Measurements from ENCODE around the gene COPS7B. TPM values are rescaled to one million over a fixed set of nuclear protein-coding genes. Genes with fewer than 3 reads are reported as not detected.

The COPS7B gene
- total and polyA plus RNA-seq, 2 of the 8 experiments (the other 6 are each of a cell fraction or from before 2014, with no cell fraction given) = 62.2 to 72.1 TPM

GRCh38 chr2:231745303-231746038, 40.8 kb upstream of the COPS7B start:
- Histone ChIP-seq H2BK5ac (ENCODE audit: low read depth, low read length) (no peak overlapping the region), H4K5ac (ENCODE audit: insufficient read length, low read depth, low read length) (no peak overlapping the region), H2BK120ac (replicated peaks; ENCODE audit: low read depth, low read length) (no peak overlapping the region), H3K4me3 (ENCODE audit: extremely low read depth in 1 of 4, insufficient read depth in 2 of 4, low read depth in 3 of 4, low read length in 4 of 4) (peak overlapping the region in 1 of 4 experiments; percentile 31; a peak in 1 of 8 replicates), H2AFZ (ENCODE audit: low read length) (no peak overlapping the region), H3K18ac (ENCODE audit: extremely low read depth, low read length) (no peak overlapping the region; the same call in 1 of the 2 replicates), H3K27me3 (replicated peaks in 1 of 4; ENCODE audit: control insufficient read depth in 3 of 4, extremely low read depth in 1 of 4, insufficient read depth in 3 of 4, low read length in 3 of 4) (no peaks in the 10 kb centered on the region), H3K9ac (replicated peaks in 1 of 4; ENCODE audit: extremely low read depth in 1 of 4, low read depth in 3 of 4, low read length in 3 of 4) (no peak overlapping the region), H3K23me2 (ENCODE audit: low read depth, low read length) (no peaks in the 10 kb centered on the region), H2BK12ac (ENCODE audit: low read depth, low read length) (no peak overlapping the region; the same call in 1 of the 2 replicates), H3K36me3 (ENCODE audit: control insufficient read depth in 2 of 4, insufficient read depth in 4 of 4, low read length in 3 of 4) (no peaks in the 10 kb centered on the region), H4K91ac (replicated peaks; ENCODE audit: insufficient read length, low read length) (peak overlapping the region; percentile 80), H2BK15ac (ENCODE audit: low read length) (no peak overlapping the region), H3K79me1 (ENCODE audit: low read depth, low read length) (no peaks in the 10 kb centered on the region), H3K56ac (replicated peaks; ENCODE audit: insufficient read length, low read depth, low read length) (peak overlapping the region; percentile 39), H3K4ac (replicated peaks; ENCODE audit: insufficient read length, low read depth, low read length) (no peak overlapping the region), H3K4me2 (ENCODE audit: insufficient read depth in 1 of 2, low read depth in 2 of 2, low read length in 2 of 2) (peak overlapping the region in 1 of 2 experiments; percentile 51; a peak in 3 of 4 replicates), H4K8ac (ENCODE audit: extremely low read depth, insufficient read depth, low read length) (no peak overlapping the region), H2BK20ac (ENCODE audit: low read length) (no peak overlapping the region), H2AK5ac (ENCODE audit: low read depth, low read length) (no peak overlapping the region), H3K9me3 (ENCODE audit: insufficient read depth in 2 of 2, low read depth in 1 of 2, low read length in 1 of 2) (no peaks in the 10 kb centered on the region), H3K14ac (ENCODE audit: insufficient read length) (no peak overlapping the region), H3K4me1 (replicated peaks in 1 of 4; ENCODE audit: control insufficient read depth in 3 of 4, insufficient read depth in 4 of 4, low read length in 3 of 4) (peaks cover 4 to 11% (median 7%) of the 10 kb centered on the region in 4 experiments; a peak in 4 of 7 replicates), H3K79me2 (ENCODE audit: control insufficient read depth in 1 of 2, insufficient read depth in 2 of 2, low read length in 2 of 2) (no peaks in the 10 kb centered on the region), H3K27ac (ENCODE audit: low read depth, low read length) (no peak overlapping the region), H4K20me1 (replicated peaks in 1 of 2; ENCODE audit: control insufficient read depth in 1 of 2, insufficient read depth in 2 of 2, low read length in 2 of 2) (peaks cover 0 to 2% of the 10 kb centered on the region in 2 experiments), H3K23ac (ENCODE audit: insufficient read length) (no peak overlapping the region)
- 57% methylated on average over 6 of the region's 6 CpGs; no CpG with 5 or more reads in 1 of the 2 experiments for whole genome bisulfite sequencing, 2 experiments (ENCODE audit: extremely low coverage in 1 of 2, insufficient coverage in 1 of 2, insufficient read length in 1 of 2, insufficient replicate concordance in 2 of 2, low coverage in 1 of 2, low lambda C conversion rate in 2 of 2, missing lambda C conversion rate in 1 of 2)
- CTCF ChIA-PET (ENCODE audit: partially characterized antibody) = interaction anchor here (0.6 to 2.6 kb wide), 9 partner anchors 9 to 71 kb away, joined by 3 to 17 read pairs (median 5); no protein-coding TSS in a partner anchor
- DNase-seq (ENCODE audit: low read depth in 1 of 2, low spot score in 2 of 2) = peak in 1 of 2 experiments; percentile 3
- FAIRE-seq = peak; percentile 69
- POLR2A ChIA-PET (ENCODE audit: partially characterized antibody) = interaction anchor here (0.8 to 1.7 kb wide), 11 partner anchors 9 to 68 kb away, joined by 3 to 5 read pairs (median 3); partner anchors contain the start of genes COPS7B and PTMA
- TF ChIP-seq RNF2 (IDR thresholded peaks at IDR 0.05; ENCODE audit: borderline replicate concordance, low read depth, low read length, missing control alignments, poor library complexity, severe bottlenecking) (no peak), POLR2AphosphoS5 (IDR thresholded peaks at IDR 0.05; ENCODE audit: low read depth, low read length) (no peak), CBX5 (IDR thresholded peaks at IDR 0.05; ENCODE audit: low read depth, low read length) (no peak), SIN3A (conservative IDR thresholded peaks at IDR 0.05 in 1 of 2, IDR thresholded peaks at IDR 0.05 in 1 of 2; ENCODE audit: low read depth in 1 of 2, low read length in 2 of 2) (no peak), GTF2F1 (IDR thresholded peaks at IDR 0.05; ENCODE audit: borderline replicate concordance, low read depth, low read length) (no peak), SRF (IDR thresholded peaks at IDR 0.05; ENCODE audit: low read depth, low read length) (no peak), CTCF (IDR thresholded peaks at IDR 0.05; ENCODE audit: control extremely low read depth in 1 of 3, insufficient read depth in 1 of 3, low read depth in 1 of 3, low read length in 3 of 3) (no peak), SAP30 (IDR thresholded peaks at IDR 0.05; ENCODE audit: insufficient read depth, insufficient replicate concordance, low read length) (no peak)

Data from H1 (cell line).